Measurements from ENCODE around the gene BBC3.
"Not testable (repeated sequence)": the region's sequence is repeated elsewhere in the genome, so short reads cannot be mapped to it uniquely, and the experiment has no call there.

BBC3 gene

DNA sequence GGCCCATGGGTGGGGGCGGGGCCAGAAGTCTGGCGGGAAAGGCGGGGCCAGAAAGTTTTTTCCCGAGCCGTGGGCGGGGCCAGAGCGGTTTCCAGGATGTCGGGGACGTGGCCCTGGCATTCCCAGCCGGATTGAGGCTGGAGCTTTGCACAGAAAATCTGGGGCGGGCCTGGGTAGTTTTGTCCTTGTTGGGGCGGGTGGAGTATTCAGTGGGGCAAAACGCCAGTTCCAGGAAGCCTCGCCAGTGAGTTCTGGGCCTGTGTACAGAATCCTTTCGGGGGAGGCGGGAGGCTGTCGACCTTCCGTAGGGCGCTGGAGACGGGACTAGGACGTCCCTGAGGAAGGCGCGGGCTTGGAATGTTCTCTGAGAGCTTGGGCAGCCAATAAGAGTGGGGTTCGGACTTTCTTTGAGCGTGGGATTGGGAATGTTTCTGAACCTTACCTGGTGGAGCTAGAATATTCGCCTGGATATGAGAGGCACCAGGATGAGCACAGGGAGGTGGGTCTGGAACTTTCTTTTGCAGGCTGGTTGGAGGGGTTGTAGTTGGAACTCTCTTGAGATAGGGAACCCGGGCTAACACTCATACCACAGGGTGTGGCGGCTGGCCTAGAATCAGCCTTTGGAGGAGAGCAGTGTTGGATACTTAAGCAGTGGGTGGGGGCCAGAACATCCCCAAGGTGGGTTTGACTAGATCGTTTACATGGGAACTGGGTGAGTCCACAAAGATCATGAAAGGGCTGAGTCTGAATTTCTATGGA is 26.6 kb upstream of the BBC3 start:
- peak overlapping the region; percentile 68 for H3K4me3 ChIP-seq (ENCODE audit: low read depth, low read length)
- TF ChIP-seq, protein P1, sequence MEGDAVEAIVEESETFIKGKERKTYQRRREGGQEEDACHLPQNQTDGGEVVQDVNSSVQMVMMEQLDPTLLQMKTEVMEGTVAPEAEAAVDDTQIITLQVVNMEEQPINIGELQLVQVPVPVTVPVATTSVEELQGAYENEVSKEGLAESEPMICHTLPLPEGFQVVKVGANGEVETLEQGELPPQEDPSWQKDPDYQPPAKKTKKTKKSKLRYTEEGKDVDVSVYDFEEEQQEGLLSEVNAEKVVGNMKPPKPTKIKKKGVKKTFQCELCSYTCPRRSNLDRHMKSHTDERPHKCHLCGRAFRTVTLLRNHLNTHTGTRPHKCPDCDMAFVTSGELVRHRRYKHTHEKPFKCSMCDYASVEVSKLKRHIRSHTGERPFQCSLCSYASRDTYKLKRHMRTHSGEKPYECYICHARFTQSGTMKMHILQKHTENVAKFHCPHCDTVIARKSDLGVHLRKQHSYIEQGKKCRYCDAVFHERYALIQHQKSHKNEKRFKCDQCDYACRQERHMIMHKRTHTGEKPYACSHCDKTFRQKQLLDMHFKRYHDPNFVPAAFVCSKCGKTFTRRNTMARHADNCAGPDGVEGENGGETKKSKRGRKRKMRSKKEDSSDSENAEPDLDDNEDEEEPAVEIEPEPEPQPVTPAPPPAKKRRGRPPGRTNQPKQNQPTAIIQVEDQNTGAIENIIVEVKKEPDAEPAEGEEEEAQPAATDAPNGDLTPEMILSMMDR (IDR thresholded peaks at IDR 0.05; ENCODE audit: low read depth, low read length, missing control alignments) = no peak
- no peak for DNase-seq (ENCODE audit: low read depth)

DNA sequence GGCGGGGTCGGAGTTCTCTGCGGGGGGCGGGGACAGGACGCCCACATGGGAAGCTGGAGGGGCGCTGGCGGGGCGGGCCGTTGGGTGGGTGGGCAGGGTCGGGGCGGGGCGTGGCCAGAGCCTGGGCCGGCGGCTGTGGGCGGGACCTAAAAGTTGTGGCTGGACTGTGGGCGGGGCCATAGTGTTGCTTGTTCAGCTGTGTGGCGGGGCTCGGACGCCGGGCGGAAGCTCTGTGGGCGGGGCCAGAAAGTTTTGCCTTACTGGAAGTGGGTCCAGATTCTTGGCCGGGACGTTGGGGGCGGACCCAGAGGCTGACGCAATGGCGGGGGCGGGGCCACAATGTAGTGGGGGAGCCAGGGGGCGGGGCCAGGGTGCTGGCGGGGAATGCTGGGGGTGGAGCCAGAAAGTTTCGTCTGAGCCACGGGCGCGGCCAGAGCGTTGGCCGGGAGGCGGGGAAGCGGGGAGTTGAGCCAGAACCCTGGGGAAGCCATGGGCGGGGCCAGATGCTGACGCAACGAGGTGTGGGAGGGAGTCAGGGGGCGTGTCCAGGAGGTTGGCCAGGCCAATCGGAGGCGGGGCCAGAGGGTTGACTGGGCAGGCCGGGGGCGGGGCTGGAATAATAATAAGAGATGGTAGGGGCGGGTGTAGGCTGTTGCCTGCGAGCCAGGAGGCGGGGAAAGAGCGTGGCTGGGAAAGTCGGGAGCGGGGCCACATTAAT is 25.9 kb upstream of the BBC3 start:
- peak; percentile 93 for DNase-seq (ENCODE audit: low read depth)
- TF ChIP-seq, protein P1 (IDR thresholded peaks at IDR 0.05; ENCODE audit: low read depth, low read length, missing control alignments) = no peak
- H3K4me3 ChIP-seq (ENCODE audit: low read depth, low read length) = peak overlapping the region; percentile 76

DNA sequence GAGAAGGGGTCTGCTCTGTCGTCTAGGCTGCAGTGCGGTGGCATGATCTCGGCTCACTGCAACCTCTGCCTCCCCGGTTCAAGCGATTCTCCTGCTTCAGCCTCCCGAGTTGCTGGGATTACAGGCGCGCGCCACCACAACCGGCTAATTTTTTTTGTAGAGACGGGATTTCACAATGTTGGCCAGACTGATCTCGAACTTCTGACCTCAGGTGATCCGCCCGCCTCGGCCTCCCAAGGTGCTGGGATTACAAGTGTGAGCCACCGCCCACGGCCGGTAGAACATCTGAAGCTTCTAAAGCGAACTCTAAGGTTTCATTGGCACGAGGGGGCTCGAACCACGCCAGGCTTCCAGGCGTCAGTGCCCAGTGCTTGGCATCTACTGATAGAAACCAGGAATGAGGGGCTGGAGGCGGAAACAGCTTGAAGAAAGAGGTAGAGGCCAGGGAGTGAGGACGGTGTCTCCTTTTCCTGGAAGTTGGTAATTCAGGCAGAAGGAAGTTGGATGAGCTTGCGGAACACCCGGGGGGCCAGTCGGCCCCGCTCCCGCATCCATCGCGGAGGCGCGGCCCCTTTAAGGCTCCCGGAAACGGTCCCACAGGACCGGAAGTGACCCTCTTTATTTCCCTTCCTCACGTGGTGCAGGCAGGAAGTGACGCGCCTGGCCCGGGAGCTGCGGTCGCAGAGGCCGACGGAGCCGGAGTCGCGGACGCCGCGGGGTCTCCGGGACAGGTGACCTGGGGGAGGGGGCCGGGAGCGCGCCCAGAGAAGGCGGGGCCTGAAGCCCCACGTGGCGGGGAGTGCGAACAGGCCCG is 25.1 kb upstream of the BBC3 start, which contains the start of gene CCDC9:
Gene CCDC9, plus strand, starts transcription at position 647 of the 814 bp plus-strand sequence. CDS start 1,876 bp downstream, outside the sequence.
- DNase-seq (ENCODE audit: low read depth) = peak; percentile 89
- TF ChIP-seq, protein P1 (IDR thresholded peaks at IDR 0.05; ENCODE audit: low read depth, low read length, missing control alignments) = no peak
- H3K4me3 ChIP-seq (ENCODE audit: low read depth, low read length) = peak within 1 kb of the TSS; percentile 76

DNA sequence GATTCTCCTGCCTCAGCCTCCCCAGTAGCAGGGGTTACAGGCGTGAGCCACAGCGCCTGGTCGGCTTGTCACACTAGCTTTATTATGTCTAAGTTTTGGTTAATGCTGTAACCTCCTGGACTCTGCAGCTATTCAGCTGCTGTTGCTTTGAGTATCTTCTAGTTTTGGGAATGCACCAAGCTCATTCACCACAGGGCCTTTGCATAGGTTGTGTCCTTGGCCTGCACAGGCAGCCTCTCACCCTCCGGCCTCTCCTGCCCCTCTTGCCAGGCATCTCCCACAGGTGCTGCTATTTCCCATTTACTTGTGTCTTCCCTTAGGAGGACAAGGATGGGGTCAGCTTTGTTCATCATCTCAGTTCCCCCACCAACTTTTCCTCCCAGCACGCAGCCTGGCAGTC is 23.0 kb upstream of the BBC3 start:
- no peak overlapping the region for H3K4me3 ChIP-seq (ENCODE audit: low read depth, low read length)
- DNase-seq (ENCODE audit: low read depth) = no peak
- TF ChIP-seq, protein P1 (IDR thresholded peaks at IDR 0.05; ENCODE audit: low read depth, low read length, missing control alignments) = no peak

DNA sequence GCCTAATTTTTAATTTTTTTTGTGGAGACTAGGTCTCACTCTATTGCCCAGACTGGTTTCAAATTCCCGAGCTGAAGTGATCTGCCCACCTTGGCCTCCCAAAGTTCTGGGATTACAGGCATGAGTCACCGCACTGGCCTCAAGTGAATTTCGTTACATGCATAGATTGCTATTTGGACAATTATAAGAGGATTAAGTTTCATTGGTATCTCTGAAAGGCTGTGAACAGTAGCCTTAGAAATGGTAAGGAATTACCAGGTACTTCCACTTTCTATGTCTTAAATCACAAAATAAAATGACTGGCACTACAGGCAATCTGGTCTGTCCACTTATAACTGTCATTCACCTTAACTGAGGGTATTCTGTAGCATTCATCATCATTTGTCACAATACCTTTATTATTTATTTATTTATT is 22.5 kb upstream of the BBC3 start:
- H3K4me3 ChIP-seq (ENCODE audit: low read depth, low read length) = no peak overlapping the region
- DNase-seq (ENCODE audit: low read depth) = no peak
- TF ChIP-seq, protein P1 (IDR thresholded peaks at IDR 0.05; ENCODE audit: low read depth, low read length, missing control alignments) = no peak

DNA sequence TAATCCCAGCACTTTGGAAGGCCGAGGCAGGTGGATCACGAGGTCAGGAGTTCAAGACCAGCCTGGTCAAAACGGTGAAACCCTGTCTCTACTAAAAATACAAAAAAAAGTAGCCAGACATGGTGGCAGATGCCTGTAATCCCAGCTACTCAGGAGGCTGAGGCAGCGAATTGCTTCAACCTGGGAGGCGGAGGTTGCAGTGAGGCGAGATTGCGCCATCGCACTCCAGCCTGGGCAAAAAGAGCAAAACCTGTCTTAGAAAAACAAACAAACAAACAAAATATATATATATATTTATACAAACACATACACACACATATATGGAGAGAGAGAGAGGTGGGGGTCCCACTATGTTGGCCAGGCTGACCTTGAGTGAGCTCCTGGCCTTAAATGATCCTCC is 22.0 kb upstream of the BBC3 start:
- not testable (repeated sequence) for DNase-seq (ENCODE audit: low read depth); H3K4me3 ChIP-seq (ENCODE audit: low read depth, low read length)

Data from GM12864 (cell line).